Hematopoietic multipotent progenitor cell treated with erythropoietin and hydrocortisone succinate and interleukin-3 and kit ligand, for 17 days (in vitro differentiated cells): ENCODE results near the gene LMAN2L.

Source experiments
- DNase-seq: peaks from one replicate; pipeline ENCODE4 v3.0.0-alpha.2; 2015; ENCODE audit warnings: low spot score

Gene LMAN2L, protein sequence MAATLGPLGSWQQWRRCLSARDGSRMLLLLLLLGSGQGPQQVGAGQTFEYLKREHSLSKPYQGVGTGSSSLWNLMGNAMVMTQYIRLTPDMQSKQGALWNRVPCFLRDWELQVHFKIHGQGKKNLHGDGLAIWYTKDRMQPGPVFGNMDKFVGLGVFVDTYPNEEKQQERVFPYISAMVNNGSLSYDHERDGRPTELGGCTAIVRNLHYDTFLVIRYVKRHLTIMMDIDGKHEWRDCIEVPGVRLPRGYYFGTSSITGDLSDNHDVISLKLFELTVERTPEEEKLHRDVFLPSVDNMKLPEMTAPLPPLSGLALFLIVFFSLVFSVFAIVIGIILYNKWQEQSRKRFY

GRCh38 chr2:96739633-96740428 is at the start of gene LMAN2L:
TSS of gene LMAN2L (minus strand) at chr2:96740064. CDS start at chr2:96740040, 24 bp downstream.
- peak; percentile 96 for DNase-seq

GRCh38 chr2:96789245-96789617 is 49.4 kb upstream of the LMAN2L start:
- DNase-seq = no peak

GRCh38 chr2:96788442-96789244 is 48.8 kb upstream of the LMAN2L start:
- DNase-seq = no peak

GRCh38 chr2:96787411-96787810 is 47.5 kb upstream of the LMAN2L start:
- DNase-seq = no peak

DNA sequence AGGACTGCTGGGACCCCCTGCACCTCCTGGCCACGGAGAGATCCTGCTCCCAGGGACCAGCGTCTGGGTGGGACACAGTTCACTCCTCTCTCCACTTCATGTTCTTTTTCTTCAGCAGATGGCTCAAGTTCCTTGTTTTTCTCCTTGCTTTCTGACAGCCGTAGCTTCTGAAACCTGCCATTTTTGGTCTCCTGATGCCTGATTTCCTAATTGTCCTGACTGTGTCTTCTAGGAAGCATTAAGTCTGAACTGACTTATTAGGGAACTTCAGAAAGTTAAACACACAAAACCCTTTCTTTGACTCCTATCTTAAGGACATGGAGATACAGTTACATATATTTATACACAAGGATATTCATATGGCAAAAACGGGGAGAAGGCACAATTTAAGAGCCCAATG is 43.5 kb upstream of the LMAN2L start:
- no peak for DNase-seq

- DNase-seq = no peak
Observed at GRCh38 chr2:96775160-96775559, 35.3 kb upstream of the LMAN2L start.

DNA sequence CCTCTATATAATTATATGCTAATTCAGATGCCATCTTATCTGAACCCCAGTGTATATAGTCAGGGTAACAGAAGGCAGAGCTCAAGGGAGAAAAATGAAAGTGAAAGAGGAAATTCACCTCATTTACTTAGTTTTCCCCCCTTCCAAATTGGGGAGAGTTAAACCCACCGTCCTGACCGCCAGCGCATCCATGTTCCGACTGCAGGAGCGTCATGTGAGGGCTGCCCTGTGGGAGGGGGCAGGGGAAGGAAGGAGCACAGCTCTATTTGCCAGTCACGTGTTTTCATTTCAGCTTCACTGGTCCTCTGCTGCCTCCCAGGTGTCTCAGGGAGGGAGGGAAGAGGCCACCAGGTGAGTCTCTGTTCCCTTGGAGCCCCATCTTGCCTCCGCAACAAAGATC is 34.1 kb upstream of the LMAN2L start:
- DNase-seq = no peak

GRCh38 chr2:96772903-96773671 is 33.2 kb upstream of the LMAN2L start:
- no peak for DNase-seq

- no peak for DNase-seq
Observed at GRCh38 chr2:96771796-96772618, 32.1 kb upstream of the LMAN2L start.

- DNase-seq = no peak
Observed at GRCh38 chr2:96770442-96771202, 30.8 kb upstream of the LMAN2L start.

- no peak for DNase-seq
Observed at GRCh38 chr2:96769814-96770213, 29.9 kb upstream of the LMAN2L start.

GRCh38 chr2:96768083-96768561 is 28.3 kb upstream of the LMAN2L start:
- DNase-seq = no peak

DNA sequence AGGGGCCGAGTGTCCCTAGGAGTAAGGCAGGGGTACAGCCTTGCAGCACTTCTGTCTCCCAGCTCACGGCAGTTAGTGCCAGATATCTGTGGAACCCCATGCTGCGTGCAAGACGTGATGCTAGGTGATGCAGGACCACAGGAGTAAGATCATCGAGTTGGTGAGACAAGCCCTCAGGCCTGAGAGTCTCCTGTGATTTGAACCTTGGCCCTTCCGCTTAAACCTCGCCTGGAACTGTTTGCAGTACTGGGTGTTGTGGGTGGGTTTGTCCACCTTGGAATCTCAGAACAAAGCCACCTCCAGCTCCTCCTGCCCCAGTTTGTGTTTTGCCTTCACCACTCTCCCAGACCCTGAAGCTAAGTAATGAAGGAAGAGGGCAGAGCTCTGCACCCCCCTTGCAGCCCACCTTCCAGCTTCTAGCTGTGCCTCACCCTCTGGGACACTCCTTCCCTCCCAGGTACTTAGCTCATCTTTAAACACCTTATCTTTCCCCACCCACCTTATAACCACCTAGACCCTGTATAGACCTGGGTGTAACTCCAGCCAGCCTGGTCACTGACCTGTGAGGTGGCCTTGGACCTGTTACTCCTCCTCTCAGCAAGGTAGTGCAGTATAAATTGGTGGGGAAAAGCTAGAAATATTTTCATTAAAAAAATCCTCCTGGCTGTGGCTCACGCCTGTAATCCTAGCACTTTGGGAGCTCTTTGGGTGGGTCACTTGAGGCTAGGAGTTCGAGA is 27.4 kb upstream of the LMAN2L start:
- DNase-seq = no peak

GRCh38 chr2:96764253-96764637 is 24.4 kb upstream of the LMAN2L start:
- DNase-seq = no peak

GRCh38 chr2:96763511-96764252 is 23.8 kb upstream of the LMAN2L start:
- DNase-seq = no peak

DNA sequence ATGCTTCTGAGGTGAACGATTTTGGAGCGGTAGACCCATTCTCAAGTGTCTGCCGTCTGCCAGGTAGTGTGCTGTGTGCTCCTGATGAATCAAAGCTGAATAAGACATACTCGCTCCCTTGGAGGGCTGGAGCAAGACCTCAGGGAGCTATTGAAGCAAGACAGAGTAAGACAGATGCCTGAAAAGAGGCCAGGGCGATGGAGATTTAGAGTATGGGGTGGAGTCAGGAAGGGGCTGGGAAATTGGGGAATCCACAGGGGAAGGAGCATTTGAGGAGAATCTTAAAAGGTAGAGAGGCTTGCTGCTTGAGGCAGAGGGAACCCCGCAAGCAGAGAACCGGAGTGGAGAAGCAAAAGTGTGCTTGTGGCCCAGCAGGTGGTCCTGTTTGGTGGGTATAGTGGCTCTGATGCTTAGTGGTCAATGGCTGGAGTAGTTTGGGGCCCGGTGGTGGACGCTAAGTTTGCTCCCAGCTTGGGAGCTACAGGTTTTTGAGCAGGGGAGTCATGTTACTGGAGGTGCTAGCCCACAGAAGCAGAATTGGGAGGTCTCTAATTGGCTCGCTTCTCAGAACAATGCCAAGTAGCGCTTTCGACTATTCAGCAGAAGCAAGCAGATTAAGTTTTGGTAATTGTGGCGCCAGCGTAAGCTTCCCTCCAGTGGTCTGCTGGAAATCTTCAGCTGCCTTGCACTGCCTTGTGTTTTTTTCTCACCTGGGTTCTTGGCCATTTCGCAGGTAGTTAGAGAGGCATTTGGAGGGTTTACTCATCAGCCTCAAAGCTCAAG is 22.9 kb upstream of the LMAN2L start:
- no peak for DNase-seq

GRCh38 chr2:96760986-96761832 is 21.3 kb upstream of the LMAN2L start:
- DNase-seq = no peak
